Mononuclear cell (primary cell): ENCODE results near the gene PPP3CA. TPM values are rescaled to one million over a fixed set of nuclear protein-coding genes. Genes with fewer than 3 reads are reported as not detected.

Source experiments
- H3K27me3 ChIP-seq: 2 replicates; pipeline ENCODE4 v1.6.0; 2011; ENCODE audit warnings: low read length, control low read depth; ENCODE audit not compliant: insufficient read depth
- H3K4me1 ChIP-seq: 2 replicates; pipeline ENCODE4 v1.5.1; 2011; ENCODE audit warnings: mild to moderate bottlenecking, low read length, control low read depth; ENCODE audit not compliant: insufficient read depth
- H3K4me3 ChIP-seq: 2 replicates; pipeline ENCODE4 v1.5.1; 2011; ENCODE audit warnings: mild to moderate bottlenecking, low read length, moderate library complexity
- H3K9me3 ChIP-seq: 2 replicates; pipeline ENCODE4 v1.5.1; 2011; ENCODE audit warnings: low read depth, mild to moderate bottlenecking, control low read depth, low read length
- total RNA-seq: library from RNA; depleted of rRNA; stranded (reverse); fragments of >200 nt; gene quantifications from one replicate; pipeline ENCODE4 v1.2.3, GENCODE V29; 2012

PPP3CA gene
- total RNA-seq, 1 donor, result 19.3 TPM

DNA sequence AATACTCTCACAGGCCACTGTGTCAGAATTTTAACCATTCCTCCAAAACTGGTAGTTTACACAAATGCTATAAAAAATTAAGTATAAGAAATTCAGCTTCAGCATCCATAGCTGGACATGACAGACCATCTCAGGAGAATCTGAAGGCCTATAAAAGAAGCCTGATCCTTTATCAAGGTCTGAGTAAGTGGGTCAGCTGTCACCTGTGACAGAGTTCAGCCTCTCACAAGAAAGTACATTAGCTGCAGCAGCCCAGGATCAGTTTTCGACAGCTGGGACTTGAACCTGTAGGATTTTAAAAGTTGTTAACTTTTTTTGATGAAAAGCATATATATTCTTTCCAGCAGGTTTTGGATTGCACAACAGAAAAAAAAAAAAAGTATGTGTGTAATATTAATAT lies 60.7 kb downstream of the PPP3CA start:
- Histone ChIP-seq H3K4me3 (no peak overlapping the region), H3K4me1 (peaks cover 31% of the 10 kb centered on the region), H3K9me3 (no peaks in the 10 kb centered on the region), H3K27me3 (no peaks in the 10 kb centered on the region)

DNA sequence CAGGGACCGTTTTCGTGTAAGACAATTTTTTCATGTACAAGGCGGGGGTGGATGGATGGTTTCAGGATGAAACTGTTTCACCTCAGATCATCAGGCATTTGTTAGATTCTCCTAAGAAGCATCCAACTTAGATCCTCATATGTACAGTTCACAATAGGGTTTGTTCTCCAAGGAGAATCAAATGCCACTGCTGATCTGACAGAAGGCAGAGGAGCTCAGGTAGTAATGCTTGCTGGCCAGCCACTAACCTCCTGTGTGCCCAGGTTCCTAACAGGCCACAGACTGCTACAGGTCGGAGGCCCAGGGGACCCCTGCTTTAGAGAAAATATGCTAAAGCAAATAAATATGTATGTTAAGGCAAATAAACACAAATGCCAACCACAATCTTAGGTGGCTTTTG lies 61.3 kb downstream of the PPP3CA start:
- H3K4me1 ChIP-seq, result peaks cover 31% of the 10 kb centered on the region
- no peak overlapping the region for H3K4me3 ChIP-seq
- H3K9me3 ChIP-seq, result no peaks in the 10 kb centered on the region
- no peaks in the 10 kb centered on the region for H3K27me3 ChIP-seq

DNA sequence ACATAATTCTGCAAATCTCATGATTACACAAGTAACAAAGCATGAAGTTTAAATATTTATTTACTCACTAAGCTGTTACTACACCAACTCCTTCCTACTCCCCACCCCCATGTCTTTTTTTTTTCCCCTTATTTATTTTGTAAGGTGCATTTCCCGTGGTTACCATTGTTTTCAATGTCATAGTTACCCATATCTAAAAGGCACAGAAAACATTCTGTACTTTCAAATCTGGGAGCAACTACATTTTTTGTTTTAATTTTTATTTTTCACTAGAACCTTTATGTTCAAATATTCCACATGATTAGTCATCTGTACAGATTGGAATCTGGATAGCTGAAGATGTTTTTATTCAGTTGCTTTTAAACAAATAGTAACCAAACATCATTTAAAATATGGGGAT lies 62.8 kb downstream of the PPP3CA start:
- Histone ChIP-seq H3K4me3 (no peak overlapping the region), H3K9me3 (no peaks in the 10 kb centered on the region), H3K4me1 (peaks cover 31% of the 10 kb centered on the region), H3K27me3 (no peaks in the 10 kb centered on the region)

DNA sequence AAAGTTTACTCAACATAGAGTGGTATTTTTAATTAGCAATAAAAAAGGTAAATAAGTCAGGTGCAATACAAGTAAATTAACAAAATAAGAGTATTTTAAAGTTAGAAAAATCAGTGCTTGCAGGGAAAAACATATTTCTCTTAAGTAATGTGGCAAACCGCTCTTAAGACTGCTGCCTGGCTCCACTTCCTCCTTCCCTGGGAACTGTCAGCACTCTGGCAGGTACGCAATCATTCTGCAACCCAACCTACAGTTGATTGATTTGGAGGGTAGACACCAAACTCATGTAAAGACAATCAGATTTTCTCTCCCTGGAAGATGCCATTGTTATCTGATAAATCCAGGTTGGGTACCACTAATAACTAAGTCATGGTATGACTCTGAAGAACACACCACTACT lies 63.9 kb downstream of the PPP3CA start:
- Histone ChIP-seq H3K27me3 (no peaks in the 10 kb centered on the region), H3K9me3 (no peaks in the 10 kb centered on the region), H3K4me3 (no peak overlapping the region), H3K4me1 (peaks cover 30% of the 10 kb centered on the region)

DNA sequence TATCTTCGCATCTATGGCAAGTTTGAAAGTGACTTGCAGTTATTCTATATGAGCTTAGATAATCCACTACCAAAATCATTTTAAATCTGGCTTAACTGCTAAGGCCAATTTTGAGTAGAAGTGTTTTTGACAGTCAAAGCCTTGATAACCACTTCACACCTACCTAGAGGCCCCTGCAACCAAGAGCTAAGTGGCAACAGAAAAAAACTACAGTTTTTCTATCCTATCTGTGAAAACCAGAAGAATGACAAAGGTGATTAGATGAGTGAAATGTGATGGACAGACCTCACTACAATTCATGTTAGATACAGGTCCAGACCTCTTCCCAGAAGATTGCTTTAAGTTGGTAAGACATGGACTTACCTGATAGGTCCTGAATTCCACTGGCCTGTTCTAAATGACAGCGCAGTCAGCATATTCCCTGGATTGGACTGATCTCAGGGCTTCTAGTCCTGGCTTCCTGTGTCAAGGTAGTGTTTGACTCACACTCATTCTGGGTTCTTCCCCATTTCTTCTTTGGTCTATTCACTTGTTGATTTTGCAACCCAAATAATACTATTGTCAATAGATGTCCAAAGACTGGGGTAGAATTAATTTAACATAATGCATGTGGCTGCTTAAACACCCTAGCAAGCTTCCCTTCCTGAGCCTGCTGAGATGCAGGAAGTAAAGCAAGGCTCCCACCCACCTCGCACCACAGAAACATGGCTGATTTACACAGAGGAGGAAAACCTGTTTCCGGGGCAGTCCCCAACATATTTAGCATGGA lies 65.1 kb downstream of the PPP3CA start:
- Histone ChIP-seq H3K4me1 (peaks cover 22% of the 10 kb centered on the region), H3K9me3 (no peaks in the 10 kb centered on the region), H3K4me3 (no peak overlapping the region), H3K27me3 (no peaks in the 10 kb centered on the region)

DNA sequence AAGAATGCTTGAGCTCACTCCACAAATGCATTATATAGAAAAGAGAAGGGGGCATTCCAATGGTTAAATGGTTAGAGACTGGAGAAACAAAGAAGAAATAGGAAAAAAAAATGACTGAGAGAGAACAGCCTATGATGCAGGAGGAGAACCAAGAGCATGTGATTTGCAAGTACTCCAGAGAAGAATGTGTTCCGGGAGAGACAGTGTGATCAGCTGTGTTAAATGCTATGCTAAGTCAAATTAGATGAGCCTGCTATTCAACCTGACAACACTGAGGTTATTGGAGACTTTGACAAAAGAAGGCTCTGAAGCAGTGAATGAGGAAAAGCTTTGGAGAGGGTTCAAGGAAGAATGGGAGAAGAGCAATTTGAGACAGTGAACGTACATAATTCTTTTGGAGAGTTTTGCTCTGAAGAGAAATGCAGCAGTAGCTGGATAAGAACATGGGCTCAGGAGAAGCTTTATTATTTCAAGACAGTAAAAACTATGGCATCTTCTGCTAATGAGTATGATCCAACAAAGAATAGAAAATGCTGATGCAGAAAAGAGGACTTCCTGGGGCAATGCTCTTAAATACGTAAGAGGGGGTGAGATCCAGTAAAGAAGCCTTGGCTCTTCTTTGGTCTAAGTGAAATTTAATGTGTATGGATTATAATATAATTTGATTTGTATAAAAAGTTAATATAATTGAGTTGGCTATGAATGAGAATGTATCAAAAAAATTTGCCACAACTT lies 66.3 kb downstream of the PPP3CA start:
- Histone ChIP-seq H3K4me1 (peaks cover 22% of the 10 kb centered on the region), H3K4me3 (no peak overlapping the region), H3K9me3 (no peaks in the 10 kb centered on the region), H3K27me3 (no peaks in the 10 kb centered on the region)

DNA sequence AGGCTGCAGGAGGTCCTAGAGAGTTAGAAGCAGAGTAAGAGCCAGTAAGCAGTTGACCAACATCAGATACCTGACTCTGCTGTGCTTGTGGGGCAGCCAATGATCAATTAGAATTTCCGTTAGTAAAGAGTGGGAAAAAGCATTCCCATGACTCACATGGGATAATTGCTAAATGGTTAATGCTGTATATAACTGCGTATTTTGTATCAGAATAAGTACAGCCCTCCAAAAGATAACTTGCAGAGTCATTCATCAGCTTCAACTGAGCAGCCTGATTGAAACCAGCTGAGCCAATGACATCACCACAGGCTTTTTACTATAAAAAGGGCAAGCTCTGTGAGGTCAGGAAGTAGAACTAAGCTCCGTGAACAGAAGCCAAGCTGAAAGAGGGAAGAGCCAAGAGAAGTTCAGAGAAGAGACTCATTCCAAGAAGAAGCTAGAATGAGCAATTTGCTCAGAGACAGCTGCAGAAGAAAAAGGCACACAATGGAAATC lies 67.9 kb downstream of the PPP3CA start:
- Histone ChIP-seq H3K9me3 (no peaks in the 10 kb centered on the region), H3K4me3 (no peak overlapping the region), H3K4me1 (peaks cover 30% of the 10 kb centered on the region), H3K27me3 (no peaks in the 10 kb centered on the region)

DNA sequence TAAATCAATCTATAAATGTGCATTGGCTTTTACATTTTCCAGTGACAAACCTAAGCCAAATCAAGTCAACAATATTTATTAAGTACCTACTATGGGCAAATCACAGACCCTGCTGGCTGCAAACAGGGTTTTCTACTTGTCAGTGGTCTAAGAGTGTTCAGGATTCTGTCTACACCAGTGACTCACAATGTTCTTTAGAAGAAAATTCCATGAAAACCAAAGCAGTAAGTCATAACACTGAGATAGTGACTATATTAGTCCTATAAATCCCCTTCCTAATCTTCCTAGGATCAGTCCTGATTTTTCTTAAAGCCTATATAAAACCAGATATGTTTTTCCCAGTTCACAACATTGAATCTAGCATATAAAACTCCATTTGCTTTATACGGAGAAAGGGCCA lies 69.7 kb downstream of the PPP3CA start:
- Histone ChIP-seq H3K4me3 (no peak overlapping the region), H3K4me1 (peaks cover 24% of the 10 kb centered on the region), H3K9me3 (no peaks in the 10 kb centered on the region), H3K27me3 (no peaks in the 10 kb centered on the region)

DNA sequence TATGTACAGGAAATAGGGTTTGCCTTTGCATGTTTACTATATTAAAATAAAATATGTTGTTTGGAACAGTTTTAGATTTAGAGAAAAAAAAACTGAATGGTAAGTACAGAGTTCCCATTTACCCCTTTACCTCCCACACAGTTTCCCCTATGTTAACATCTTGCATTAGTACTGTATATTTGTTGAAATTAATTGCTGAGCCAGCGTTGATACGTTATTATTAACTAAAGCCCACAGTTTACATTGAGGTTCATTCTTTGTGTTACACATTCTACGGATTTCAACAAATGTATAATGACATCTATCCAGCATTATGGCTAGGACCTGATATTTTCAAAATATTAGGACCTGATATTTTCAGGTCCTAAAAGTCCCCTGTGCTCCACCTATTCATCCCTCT lies 70.7 kb downstream of the PPP3CA start:
- H3K9me3 ChIP-seq, result no peaks in the 10 kb centered on the region
- H3K4me3 ChIP-seq, result no peak overlapping the region

DNA sequence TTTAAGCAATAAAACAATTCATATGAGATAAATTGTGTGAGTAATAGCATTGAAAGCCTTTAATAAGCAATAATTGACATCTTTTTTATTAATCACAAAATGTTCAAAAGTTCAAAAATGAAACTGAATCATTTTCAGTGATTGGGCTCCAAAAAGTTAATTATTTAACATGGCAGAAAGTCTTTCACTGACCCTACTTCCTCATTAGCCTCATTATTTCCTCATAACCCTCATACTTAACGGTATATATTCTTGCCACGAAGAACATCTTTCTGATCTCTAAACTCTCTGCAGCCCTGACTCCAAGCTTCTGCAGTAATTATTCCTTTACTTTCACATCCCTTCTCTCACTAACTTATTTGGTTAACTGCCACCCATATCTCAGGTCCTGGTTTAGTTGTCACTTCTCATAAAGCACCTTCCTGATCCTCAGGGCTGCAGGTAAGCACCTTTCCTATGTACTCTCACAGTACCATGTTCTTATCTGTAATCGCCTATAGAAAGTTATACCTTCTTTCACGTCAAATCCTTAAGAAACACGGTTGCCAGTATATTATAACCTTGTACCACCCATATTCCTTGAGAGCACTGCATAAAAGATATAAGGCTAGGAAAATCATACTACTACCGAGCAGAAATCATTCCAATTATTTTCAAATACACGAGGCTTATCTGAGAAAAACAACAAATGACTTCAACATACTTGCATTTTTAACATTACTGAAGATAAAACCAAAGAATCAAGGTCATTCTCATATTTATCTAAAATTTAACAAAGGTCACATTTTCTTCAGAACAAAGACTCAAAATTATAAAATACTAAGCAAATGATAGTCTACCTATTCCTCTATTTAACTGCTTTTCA lies 72.2 kb downstream of the PPP3CA start:
- Histone ChIP-seq H3K4me3 (no peak overlapping the region), H3K27me3 (no peaks in the 10 kb centered on the region), H3K4me1 (peaks cover 16% of the 10 kb centered on the region), H3K9me3 (no peaks in the 10 kb centered on the region)

More for the DNA sequence above, 70.7 kb downstream of the PPP3CA start:
- peaks cover 16% of the 10 kb centered on the region for H3K4me1 ChIP-seq
- no peaks in the 10 kb centered on the region for H3K27me3 ChIP-seq

DNA sequence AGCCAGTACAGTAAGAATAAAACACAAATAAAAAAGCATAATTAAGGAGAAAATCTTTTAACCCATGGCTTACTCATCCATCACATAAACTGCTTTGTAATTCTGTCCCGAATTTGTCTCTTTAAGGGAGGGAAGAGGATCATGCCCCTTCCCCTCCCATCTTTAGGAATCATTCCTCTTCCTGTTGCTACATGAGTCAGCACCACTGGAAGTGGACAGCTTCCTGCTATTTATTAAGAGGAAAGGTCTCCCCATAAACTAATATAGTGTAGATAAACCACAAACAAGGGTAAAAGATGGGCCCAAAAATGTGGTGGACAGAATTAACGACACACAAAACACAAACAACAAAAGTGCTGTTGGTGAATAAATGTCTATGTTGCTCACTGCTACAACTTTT lies 75.8 kb downstream of the PPP3CA start:
- no peaks in the 10 kb centered on the region for H3K9me3 ChIP-seq
- H3K4me1 ChIP-seq, result peaks cover 11% of the 10 kb centered on the region
- H3K4me3 ChIP-seq, result no peak overlapping the region
- no peaks in the 10 kb centered on the region for H3K27me3 ChIP-seq

DNA sequence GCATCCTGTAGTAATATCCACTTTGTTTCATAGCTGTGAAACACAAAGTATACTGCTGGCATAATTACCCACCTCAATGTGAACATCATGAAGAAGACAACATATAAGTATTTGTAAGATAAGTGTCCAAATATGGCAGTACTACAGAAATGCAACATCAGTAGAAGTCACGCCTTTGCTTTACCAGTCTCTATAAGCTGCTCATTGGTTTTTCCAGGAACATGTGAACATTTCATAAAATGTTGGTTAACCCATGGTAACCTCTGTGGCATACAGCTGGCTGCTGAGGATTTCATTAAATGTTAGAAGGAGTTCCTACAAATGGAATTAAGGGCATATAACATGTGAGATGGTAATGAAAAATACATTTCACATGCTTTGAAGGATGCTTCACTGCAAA lies 77.6 kb downstream of the PPP3CA start:
- no peaks in the 10 kb centered on the region for H3K27me3 ChIP-seq
- peaks cover 3% of the 10 kb centered on the region for H3K4me1 ChIP-seq
- no peak overlapping the region for H3K4me3 ChIP-seq
- no peaks in the 10 kb centered on the region for H3K9me3 ChIP-seq

DNA sequence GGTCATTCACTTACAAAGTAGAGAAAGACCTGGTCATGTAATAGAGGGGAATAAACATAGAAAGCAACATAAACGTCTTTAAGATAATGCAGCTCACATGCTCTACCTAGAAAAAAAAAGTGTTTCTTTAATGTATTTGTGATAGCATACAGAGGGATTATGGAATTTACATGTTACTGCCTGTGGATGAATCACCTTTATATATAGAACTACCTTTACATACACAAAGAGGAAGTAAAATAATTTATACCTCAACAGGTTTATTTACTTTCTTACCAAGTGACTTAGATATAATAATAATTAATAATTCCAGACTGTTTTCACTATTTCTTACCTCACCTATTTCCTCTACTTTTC lies 81.5 kb downstream of the PPP3CA start:
- Histone ChIP-seq H3K4me3 (no peak overlapping the region), H3K27me3 (no peaks in the 10 kb centered on the region), H3K4me1 (peaks cover 8% of the 10 kb centered on the region), H3K9me3 (no peaks in the 10 kb centered on the region)

DNA sequence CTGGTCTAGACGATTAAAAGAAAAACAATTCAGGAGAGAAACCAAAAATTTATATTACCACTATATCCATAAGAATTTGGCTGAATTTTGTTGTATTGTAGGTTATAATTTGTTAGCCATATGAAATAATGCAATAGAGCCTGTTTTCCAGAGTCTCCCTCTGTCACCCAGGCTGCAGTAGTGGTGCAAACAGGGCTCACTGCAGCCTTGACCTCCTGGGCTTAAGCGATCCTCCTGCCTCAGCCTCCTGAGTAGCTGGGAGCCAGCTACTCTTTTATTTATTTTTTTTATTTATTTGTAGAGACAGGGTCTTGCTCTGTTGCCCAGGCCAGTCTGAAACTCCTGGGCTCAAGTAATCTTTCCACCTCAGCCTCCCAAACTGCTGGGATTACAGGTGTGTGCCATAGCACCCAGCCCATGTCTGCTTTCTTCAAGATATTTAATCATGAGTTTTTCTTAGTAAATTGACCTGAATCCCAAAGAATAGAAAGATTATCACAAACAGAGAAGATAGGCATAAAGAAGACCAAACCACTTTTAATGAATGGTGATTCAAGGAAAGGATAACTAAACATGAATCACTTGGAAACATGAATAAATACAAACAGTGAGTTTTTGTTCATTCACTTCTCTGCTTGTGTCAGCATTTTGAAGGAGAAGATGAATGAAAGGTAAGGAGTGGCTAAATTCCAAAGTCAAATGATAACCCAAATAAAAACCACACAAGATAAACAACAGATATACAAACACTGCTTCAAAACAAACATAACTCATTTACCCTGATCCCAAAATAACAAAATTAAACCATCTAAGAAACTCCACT lies 82.1 kb downstream of the PPP3CA start:
- no peaks in the 10 kb centered on the region for H3K9me3 ChIP-seq
- no peak overlapping the region for H3K4me3 ChIP-seq
- no peaks in the 10 kb centered on the region for H3K27me3 ChIP-seq
- peaks cover 8% of the 10 kb centered on the region for H3K4me1 ChIP-seq
